ENCODE data around the gene ANKFN1.

DNA sequence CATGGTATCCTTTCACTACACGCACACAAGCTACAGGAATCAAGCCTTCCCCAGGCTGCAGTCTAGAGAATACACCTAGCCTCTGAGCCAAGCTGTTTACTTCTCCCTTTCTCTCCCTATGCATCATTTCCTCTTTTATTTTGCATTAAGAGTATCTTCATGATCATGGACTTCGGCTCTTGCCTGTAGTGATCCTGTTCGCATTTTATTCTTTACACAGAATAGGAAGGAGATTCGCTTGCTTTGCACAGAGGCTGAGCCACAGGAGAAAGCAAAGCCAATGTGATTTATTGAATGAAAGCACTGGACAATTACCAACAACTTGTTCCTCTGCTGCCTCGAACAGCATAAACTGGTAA is 172.7 kb downstream of the ANKFN1 start:
- TF ChIP-seq, protein P1, sequence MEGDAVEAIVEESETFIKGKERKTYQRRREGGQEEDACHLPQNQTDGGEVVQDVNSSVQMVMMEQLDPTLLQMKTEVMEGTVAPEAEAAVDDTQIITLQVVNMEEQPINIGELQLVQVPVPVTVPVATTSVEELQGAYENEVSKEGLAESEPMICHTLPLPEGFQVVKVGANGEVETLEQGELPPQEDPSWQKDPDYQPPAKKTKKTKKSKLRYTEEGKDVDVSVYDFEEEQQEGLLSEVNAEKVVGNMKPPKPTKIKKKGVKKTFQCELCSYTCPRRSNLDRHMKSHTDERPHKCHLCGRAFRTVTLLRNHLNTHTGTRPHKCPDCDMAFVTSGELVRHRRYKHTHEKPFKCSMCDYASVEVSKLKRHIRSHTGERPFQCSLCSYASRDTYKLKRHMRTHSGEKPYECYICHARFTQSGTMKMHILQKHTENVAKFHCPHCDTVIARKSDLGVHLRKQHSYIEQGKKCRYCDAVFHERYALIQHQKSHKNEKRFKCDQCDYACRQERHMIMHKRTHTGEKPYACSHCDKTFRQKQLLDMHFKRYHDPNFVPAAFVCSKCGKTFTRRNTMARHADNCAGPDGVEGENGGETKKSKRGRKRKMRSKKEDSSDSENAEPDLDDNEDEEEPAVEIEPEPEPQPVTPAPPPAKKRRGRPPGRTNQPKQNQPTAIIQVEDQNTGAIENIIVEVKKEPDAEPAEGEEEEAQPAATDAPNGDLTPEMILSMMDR (IDR thresholded peaks at IDR 0.05), result no peak
- no peak for TF ChIP-seq POLR2A (IDR thresholded peaks at IDR 0.05)
- TF ChIP-seq POLR2AphosphoS5 (IDR thresholded peaks at IDR 0.05), result no peak
